SK-N-MC (cell line): ENCODE data around the gene DACT3.

Source experiments
- DNase-seq: peaks from one replicate; pipeline ENCODE4 v3.0.0-alpha.2; 2011; ENCODE audit warnings: low read depth, low spot score
- H3K27ac ChIP-seq: fragments of 200-600 bp; sonication (generic); 2 replicates; pipeline ENCODE4 v1.5.1; 2016; ENCODE audit warnings: mixed run types
- H3K36me3 ChIP-seq: fragments of 200-600 bp; sonication (generic); 2 replicates; pipeline ENCODE4 v1.6.1; 2017; ENCODE audit warnings: antibody characterized with exemption, low read length, mixed read lengths; ENCODE audit not compliant: insufficient read depth
- H3K4me3 ChIP-seq: fragments of 200-600 bp; sonication (generic); 2 replicates; pipeline ENCODE4 v1.5.1; 2016
- H3K9ac ChIP-seq: fragments of 200-600 bp; sonication (generic); 2 replicates; pipeline ENCODE4 v1.8.0; 2017; ENCODE audit warnings: mixed run types, mixed read lengths; ENCODE audit not compliant: insufficient read length
- H3K9me3 ChIP-seq: fragments of 200-600 bp; sonication (generic); 2 replicates; pipeline ENCODE4 v1.6.1; 2017; ENCODE audit warnings: low read depth, mild to moderate bottlenecking, antibody characterized with exemption, low read length, moderate library complexity, mixed read lengths
- EZH2 ChIP-seq: fragments of 200-600 bp; sonication (generic); IDR thresholded peaks from one replicate; pipeline ENCODE4 v1.6.1; 2017; ENCODE audit warnings: antibody characterized with exemption
- FOXP2 ChIP-seq: optimal IDR thresholded peaks from 2 replicates; pipeline ENCODE3; 2011; ENCODE audit warnings: mild to moderate bottlenecking, moderate library complexity; ENCODE audit not compliant: insufficient read depth; ENCODE audit errors: extremely low read length, control extremely low read depth
- POLR2AphosphoS5 ChIP-seq: IDR thresholded peaks from 2 replicates; pipeline ENCODE4 v1.6.1; 2012; ENCODE audit warnings: mild to moderate bottlenecking, low read depth, low read length, borderline replicate concordance

Gene DACT3

DNA sequence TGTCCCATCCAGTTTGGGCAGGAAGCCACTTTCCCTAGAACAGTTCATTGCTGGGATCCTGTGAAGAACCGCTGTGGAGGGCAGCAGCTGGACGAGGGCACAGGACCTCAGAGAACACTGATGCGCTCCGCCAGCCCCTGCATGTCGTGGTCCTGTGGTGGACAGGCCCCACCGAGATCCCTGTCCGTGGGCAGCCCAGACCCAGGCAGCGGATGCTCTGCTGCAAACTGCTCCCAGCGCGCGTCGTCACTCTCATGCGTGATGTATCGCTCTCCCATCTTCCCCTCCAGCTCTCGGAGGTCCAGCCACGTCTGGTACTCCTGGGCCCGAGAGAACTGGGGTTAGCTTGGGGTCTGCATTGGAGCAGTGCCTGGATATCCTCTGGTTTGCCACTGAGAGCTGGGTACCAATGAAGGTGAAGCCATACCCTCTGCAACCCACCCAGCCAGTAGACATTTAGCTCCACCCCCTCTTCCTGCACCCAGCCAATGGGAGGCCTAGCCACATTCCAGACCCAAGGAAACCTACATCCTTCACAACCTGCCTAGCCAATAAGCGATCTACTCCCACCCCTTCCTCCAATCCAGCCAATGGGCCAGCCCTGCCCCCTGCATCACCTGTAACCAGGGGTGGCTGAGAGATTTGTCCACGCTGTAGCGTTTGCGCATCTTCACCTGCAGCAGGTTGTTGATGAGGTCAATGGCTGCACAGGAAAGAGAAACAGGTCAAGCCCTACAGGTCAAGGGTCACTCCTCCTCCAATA lies 13.6 kb upstream of the DACT3 start:
- no peaks in the 10 kb centered on the region for H3K9me3 ChIP-seq
- no peak for DNase-seq
- peaks cover 11% of the 10 kb centered on the region; the same call in 1 of the 2 replicates for H3K36me3 ChIP-seq
- no peak overlapping the region for H3K9ac ChIP-seq
- H3K4me3 ChIP-seq: no peak overlapping the region
- H3K27ac ChIP-seq: no peak overlapping the region
- TF ChIP-seq FOXP2 (no peak), EZH2 (no peak), POLR2AphosphoS5 (no peak)

DNA sequence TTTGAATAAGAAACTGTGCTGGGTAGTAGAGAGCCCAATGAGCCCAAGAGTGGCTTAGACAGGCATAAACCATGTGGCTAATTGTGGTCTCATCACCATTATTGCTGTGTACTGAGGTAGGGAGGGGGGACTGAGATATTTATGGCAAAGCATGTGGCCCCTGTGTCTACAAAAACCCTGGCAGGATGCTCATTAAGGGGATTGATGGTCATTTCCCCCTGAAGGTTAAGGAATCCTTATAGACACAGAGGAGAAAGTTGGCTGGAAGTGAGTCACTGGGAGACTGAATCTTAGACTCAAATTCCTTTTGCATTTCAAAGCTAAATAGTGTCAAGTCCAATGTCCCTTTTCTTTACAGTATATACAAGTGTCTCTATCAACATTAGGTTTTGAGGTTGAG lies 9.8 kb upstream of the DACT3 start:
- Histone ChIP-seq H3K9me3 (no peaks in the 10 kb centered on the region), H3K4me3 (no peak overlapping the region), H3K9ac (no peak overlapping the region), H3K27ac (no peak overlapping the region), H3K36me3 (peaks cover 11% of the 10 kb centered on the region; the same call in 1 of the 2 replicates)
- DNase-seq: no peak
- TF ChIP-seq POLR2AphosphoS5: no peak
- TF ChIP-seq FOXP2: no peak
- TF ChIP-seq EZH2: no peak

DNA sequence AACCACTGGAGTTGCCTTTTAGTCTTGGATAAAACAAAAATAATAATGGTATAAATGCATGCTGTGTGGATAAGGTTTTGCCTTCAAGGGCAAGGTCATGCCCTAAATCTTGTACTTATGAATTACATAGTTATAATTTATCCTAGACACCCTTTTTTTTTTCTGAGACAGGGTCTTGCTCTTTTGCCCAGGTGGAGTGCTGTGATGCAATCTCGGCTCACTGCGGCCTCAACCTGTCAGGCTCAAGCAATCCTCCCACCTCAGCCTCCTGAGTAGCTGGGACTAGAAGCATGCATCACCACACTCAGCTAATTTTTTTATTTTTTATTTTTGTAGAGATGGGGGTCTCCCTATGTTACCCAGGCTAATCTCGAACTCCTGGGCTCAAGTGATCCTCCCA lies 7.7 kb upstream of the DACT3 start:
- Histone ChIP-seq H3K9me3 (no peaks in the 10 kb centered on the region), H3K9ac (no peak overlapping the region)

DNA sequence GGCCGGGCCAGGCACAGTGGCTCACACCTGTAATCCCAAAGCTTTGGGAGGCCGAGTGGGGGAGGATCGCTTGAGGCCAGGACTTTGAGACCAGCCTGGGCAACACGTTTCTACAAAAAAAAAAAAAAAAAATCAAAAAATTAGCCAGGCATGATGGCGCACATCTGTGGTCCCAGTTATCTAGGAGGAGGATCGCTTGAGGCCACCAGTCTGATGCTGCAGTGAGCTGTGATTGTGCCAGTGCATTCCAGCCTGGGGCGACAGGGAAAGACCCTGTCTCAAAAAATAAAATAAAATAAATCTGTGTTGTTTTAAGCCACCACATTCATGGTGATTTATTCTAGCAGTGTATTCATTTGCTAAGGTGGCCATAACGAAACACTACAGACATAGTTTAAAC lies 4.1 kb upstream of the DACT3 start:
- Histone ChIP-seq H3K9me3 (no peaks in the 10 kb centered on the region), H3K4me3 (no peak overlapping the region), H3K9ac (no peak overlapping the region), H3K36me3 (no peaks in the 10 kb centered on the region), H3K27ac (no peak overlapping the region)
- DNase-seq: no peak
- TF ChIP-seq POLR2AphosphoS5 (no peak), EZH2 (no peak), FOXP2 (no peak)

More for the DNA sequence above, 7.7 kb upstream of the DACT3 start:
- Histone ChIP-seq H3K4me3 (no peak overlapping the region), H3K36me3 (no peaks in the 10 kb centered on the region; the same call in 1 of the 2 replicates), H3K27ac (no peak overlapping the region)
- TF ChIP-seq POLR2AphosphoS5 (no peak), EZH2 (no peak), FOXP2 (no peak)
- DNase-seq: no peak

DNA sequence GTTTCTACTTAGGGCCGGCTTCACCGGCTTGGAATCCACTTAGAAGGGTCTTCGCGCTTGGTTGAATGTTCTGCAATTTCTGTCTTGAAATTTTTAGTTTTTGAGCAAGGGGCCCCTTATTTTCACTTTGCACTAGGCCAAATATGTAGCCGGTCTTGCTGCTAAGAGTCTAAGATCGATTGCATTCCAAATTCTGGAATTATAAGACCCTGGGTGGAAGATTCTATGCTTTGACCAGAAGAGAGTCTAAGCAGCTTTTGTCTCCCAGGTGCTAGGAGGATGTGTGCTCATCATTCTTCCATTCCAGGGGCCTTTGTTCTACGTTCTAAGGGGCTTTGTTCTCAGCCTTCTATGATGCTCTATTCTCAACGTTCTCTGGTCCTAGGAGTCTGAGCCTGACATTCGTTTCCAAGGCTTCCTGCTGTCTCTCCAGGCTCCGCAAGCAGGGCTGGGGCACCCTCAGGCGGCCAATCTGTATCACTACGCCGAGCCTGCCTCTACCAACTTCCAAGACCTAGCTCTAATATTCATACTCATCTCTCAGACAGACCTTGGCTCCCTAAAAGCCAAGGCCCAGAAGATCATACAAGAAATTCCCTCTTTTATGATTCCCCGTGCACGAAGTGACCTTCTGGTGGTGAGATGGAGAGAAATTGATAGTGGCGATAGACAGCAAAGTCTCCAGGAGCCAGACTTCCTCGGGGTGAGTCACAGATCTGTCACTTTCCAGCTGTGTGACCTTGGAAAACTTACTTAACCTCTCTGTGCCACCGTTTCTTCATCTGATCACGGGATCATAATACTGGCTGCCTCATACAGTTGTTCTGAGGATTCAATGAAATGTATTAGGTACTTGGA lies 982 bp upstream of the DACT3 start:
- TF ChIP-seq EZH2 (no peak), FOXP2 (no peak), POLR2AphosphoS5 (no peak)
- H3K36me3 ChIP-seq: no peaks in the 10 kb centered on the region
- peak; percentile 66 for DNase-seq
- H3K27ac ChIP-seq: peak overlapping the region; percentile 60
- no peaks in the 10 kb centered on the region for H3K9me3 ChIP-seq
- no peak overlapping the region for H3K9ac ChIP-seq
- H3K4me3 ChIP-seq: peak overlapping the region; percentile 76

DNA sequence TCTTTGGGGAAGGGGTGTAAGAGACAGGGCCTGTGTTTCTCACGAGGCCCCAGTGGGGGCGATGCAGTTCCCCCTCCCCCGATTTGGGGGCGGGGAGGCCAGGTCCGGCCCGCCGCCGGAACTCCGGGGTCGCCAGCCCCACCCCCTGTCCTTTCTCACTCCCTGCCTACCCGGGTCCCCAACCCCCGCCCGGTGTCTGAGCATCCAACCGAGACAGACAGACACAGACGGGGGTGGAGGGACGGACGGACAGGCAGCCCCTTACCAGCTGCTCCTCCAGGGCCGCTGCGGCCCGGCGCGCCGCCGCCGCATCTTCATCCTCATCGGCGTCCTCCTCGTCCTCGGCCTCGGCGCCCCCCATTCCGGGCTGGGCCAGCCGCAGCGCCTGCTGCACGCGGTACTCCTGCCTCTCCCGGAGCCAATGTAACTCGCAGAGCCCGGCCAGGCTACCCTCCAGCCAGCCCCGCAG lies 397 bp downstream of the DACT3 start:
- DNase-seq: no peak
- Histone ChIP-seq H3K36me3 (no peaks in the 10 kb centered on the region), H3K9me3 (no peaks in the 10 kb centered on the region), H3K4me3 (peak overlapping the region; percentile 84), H3K27ac (no peak overlapping the region), H3K9ac (no peak overlapping the region)
- TF ChIP-seq FOXP2: no peak
- TF ChIP-seq EZH2: no peak
- TF ChIP-seq POLR2AphosphoS5: no peak

DNA sequence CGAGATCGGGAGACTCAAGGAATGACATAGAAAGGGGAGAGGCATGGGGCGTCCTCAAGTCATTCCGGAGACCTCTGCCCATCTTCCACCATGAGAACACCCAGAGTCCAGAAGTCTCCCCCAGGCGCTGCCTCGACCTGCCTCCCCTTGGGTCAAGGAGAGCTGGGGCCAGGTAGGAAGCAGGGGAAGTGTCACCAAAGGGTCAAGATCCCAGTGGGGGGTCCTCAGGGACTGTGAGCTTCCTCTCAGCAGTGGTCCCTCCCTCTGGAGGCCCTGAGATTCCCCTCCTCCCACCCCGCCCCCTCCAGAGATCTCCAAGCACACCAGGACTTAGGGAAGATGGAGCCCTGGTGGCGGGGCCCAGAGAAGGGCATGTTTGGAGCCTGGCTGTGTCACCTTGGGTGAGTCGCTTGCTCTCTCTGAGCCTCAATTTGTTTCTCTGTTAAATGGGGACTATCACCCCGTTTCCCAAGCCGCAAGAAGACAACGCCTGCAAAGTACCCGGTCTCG lies 919 bp downstream of the DACT3 start:
- Histone ChIP-seq H3K9ac (no peak overlapping the region), H3K9me3 (no peaks in the 10 kb centered on the region), H3K4me3 (peak overlapping the region; percentile 84), H3K36me3 (no peaks in the 10 kb centered on the region), H3K27ac (no peak overlapping the region)
- TF ChIP-seq POLR2AphosphoS5 (no peak), EZH2 (no peak), FOXP2 (no peak)
- no peak for DNase-seq

DNA sequence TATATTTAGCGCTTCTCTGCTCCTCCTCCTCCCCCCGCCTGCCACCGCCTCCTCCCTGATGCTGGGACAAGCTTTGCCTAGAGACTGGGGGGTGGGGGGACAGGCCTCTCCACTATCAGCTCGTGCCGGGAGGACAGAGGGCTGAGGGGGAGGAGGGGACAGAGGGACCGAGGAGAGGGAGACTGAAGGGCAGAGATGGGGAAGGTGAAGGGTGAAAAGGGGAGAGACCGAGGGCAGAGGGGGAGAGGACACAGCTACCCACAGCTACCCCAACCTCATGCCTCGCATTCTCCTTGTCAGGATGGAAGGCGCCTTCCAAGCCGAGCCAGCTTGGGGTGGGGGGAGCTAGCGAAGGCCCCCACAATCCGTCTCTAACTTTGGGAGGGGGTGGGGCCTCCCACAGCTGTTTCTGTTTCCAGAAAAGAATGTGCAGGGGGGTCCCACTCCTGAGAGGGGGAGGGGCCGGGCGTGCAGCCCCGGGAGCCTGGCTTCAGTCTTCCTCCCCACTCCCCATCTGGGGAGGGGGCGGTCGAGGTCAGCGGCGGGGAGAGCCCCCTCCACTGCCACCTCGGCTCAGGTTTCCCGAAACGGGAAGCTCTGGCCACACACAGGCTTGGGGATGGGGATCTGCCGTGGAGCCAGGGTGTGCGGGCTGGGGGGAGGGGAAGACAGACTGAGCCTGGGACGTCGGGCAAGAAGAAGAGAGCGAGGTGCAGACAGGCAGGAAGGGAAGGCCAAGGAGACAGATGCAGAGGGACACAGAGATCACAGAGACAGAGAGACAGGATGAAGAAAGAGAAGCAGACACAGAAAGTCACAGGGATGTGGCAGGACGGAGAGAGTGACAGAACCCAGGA lies 1.6 kb downstream of the DACT3 start:
- H3K9me3 ChIP-seq: no peaks in the 10 kb centered on the region
- no peaks in the 10 kb centered on the region for H3K36me3 ChIP-seq
- peak overlapping the region; percentile 84 for H3K4me3 ChIP-seq
- TF ChIP-seq POLR2AphosphoS5: no peak
- TF ChIP-seq EZH2: no peak
- no peak for TF ChIP-seq FOXP2
- no peak overlapping the region for H3K27ac ChIP-seq
- no peak for DNase-seq
- H3K9ac ChIP-seq: no peak overlapping the region
